Common myeloid progenitor, CD34-positive (primary cell): ENCODE measurements around the gene OR52N2. TPM values are rescaled to one million over a fixed set of nuclear protein-coding genes. Genes with fewer than 3 reads are reported as not detected.

Experiments
- CTCF ChIA-PET: fragments of 350-600 bp; sonication (Branson Sonifier 250); formaldehyde crosslinking; loops from one replicate; lab custom pipeline; 2021; ENCODE audit warnings: antibody characterized with exemption; lab: Charles Lee
- POLR2A ChIA-PET: fragments of 350-600 bp; sonication (Branson Sonifier 250); formaldehyde crosslinking; loops from one replicate; lab custom pipeline; 2021; ENCODE audit warnings: antibody characterized with exemption; lab: Charles Lee
- DNase-seq, 3 donors: peaks; one replicate each; pipeline versions ENCODE4 v3.0.0 to v3.0.0-alpha.2; 2013
- H3K27ac ChIP-seq, 2 experiments: 1 replicate in 1 of 2; 2 replicates in 1 of 2; pipeline ENCODE4 v1.7.0; 2013; ENCODE audit warnings: inconsistent platforms in 2 of 2, low read length in 2 of 2, mild to moderate bottlenecking in 2 of 2, low read depth in 1 of 2, moderate library complexity in 1 of 2; ENCODE audit not compliant: severe bottlenecking in 2 of 2, insufficient read depth in 1 of 2, poor library complexity in 1 of 2
- H3K27me3 ChIP-seq, 5 experiments: replicated peaks in 2 of 5; 1 replicate in 3 of 5; 2 replicates in 2 of 5; pipeline versions ENCODE4 v1.6.1 to v1.7.0; 2013; ENCODE audit warnings: low read length in 4 of 5, mild to moderate bottlenecking in 2 of 5, moderate library complexity in 2 of 5, inconsistent platforms in 1 of 5; ENCODE audit not compliant: insufficient read depth in 5 of 5, control insufficient read depth in 4 of 5
- H3K36me3 ChIP-seq, 4 experiments: 1 replicate in 2 of 4; 2 replicates in 2 of 4; pipeline versions ENCODE4 v1.6.1 to v1.7.0; 2013; ENCODE audit warnings: low read length in 3 of 4, control low read depth in 1 of 4, mild to moderate bottlenecking in 1 of 4; ENCODE audit not compliant: control insufficient read depth in 4 of 4, insufficient read depth in 4 of 4
- H3K4me1 ChIP-seq, 4 experiments: 1 replicate in 3 of 4; 2 replicates in 1 of 4; pipeline versions ENCODE4 v1.6.1 to v1.7.1; 2013; ENCODE audit warnings: low read length in 3 of 4, mild to moderate bottlenecking in 3 of 4, control low read depth in 1 of 4, inconsistent platforms in 1 of 4, moderate library complexity in 1 of 4; ENCODE audit not compliant: control insufficient read depth in 4 of 4, insufficient read depth in 4 of 4; ENCODE audit errors: control extremely low read depth in 1 of 4
- H3K4me3 ChIP-seq, 7 experiments: 1 replicate in 4 of 7; 2 replicates in 3 of 7; pipeline versions ENCODE4 v1.5.1 to v1.7.0; 2013; ENCODE audit warnings: mild to moderate bottlenecking in 7 of 7, low read length in 6 of 7, moderate library complexity in 6 of 7, inconsistent platforms in 2 of 7, low read depth in 2 of 7, control low read depth in 1 of 7; ENCODE audit not compliant: insufficient read depth in 4 of 7, control insufficient read depth in 1 of 7; ENCODE audit errors: extremely low read depth in 1 of 7
- H3K9me3 ChIP-seq, 5 experiments: 1 replicate in 4 of 5; 2 replicates in 1 of 5; pipeline versions ENCODE4 v1.6.1 to v1.7.1; 2013; ENCODE audit warnings: low read length in 4 of 5, mild to moderate bottlenecking in 2 of 5, inconsistent platforms in 1 of 5, low read depth in 1 of 5, moderate library complexity in 1 of 5; ENCODE audit not compliant: control insufficient read depth in 4 of 5, insufficient read depth in 2 of 5; ENCODE audit errors: control extremely low read depth in 1 of 5
- WGBS: methylation state at CpG from one replicate; pipeline ENCODE4 v1.1.5; 2013; ENCODE audit not compliant: insufficient coverage; 5-methylcytosine and 5-hydroxymethylcytosine counted together
- polyA plus RNA-seq: library from polyadenylated mRNA; unstranded; fragments of 120-200 nt; gene quantifications from one replicate; pipeline ENCODE4 v1.2.1, GENCODE V29; 2013

Gene OR52N2
- 0.40 TPM for polyA plus RNA-seq

DNA sequence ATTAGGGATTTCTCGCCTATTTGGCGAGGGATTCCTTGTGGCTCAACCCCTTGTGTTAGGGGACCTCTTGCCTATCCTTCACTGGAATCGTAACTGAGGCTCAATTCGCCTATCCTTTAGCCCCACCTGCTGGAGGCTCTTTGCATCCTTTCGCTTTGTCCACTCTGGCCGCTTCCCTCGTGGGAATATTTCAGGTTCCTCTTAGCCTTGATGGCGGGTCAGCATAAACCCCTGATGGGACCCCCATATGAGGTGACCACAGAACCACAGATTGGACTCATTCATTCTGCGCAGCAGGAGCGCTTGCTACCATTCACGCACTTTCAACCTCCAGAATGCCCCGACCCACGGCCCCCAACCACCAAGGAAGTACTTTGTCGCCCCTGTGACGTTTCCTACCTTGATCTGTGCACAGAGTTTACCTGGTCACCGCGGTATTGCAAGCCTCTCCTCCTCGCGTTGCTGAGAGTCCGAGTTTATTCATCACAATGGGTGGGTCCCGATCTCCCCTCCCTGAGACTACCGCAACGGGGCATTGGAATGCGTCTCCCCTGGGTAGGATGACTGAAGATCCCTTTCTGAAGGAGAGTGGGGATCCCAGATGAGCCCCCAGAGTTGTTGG, at the start of gene OR52N2:
OR52N2 (plus strand) TSS at position 425 of the 622 bp plus-strand sequence. CDS start 11,412 bp downstream, outside the sequence.
- Histone ChIP-seq H3K4me1 (peaks cover 3 to 31% (median 13%) of the 10 kb centered on the region in 4 experiments), H3K9me3 (peaks cover 0 to 8% (median 3%) of the 10 kb centered on the region in 5 experiments), H3K27ac (peak within 1 kb of the TSS; percentile 46 to 75), H3K4me3 (peak within 1 kb of the TSS; percentile 79 to 98 (median 89)), H3K36me3 (peaks cover 0 to 2% (median 0%) of the 10 kb centered on the region in 4 experiments), H3K27me3 (no peaks in the 10 kb centered on the region)
- peak; percentile 80 to 85 (median 83) for DNase-seq
- 13% methylated on average over 24 of the region's 24 CpGs for WGBS
- CTCF ChIA-PET = interaction anchor here (0.7 to 2.5 kb wide), 8 partner anchors 10 to 605 kb away, joined by 4 to 17 read pairs (median 5); partner anchors contain the start of gene TRIM5
- POLR2A ChIA-PET = no interaction called here

DNA sequence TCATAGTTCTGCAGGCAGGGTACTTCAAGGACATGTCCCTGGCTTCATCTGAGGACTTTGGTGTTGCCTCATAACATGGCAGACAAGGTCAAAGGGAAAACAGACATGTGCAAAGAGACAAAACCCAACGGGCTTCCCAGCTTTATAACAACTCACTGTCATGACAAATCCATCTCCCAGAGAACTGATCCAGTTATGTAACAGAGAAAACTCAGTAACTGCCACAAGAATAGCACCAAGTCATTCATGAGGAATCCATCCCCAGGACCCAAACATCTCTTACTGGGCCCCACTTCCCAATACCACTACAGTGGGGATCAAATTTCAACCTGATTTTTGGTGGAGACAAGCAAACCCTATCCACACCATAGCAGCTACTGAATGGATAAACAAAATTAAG, 41.7 kb upstream of the OR52N2 start:
- no peak overlapping the region for H3K27ac ChIP-seq
- no peak for DNase-seq
- POLR2A ChIA-PET = no interaction called here
- no peak overlapping the region for H3K4me3 ChIP-seq
- H3K4me1 ChIP-seq = no peaks in the 10 kb centered on the region
- H3K9me3 ChIP-seq = no peaks in the 10 kb centered on the region
- no CpG with 5 or more reads among the region's 1 CpG for WGBS
- CTCF ChIA-PET = no interaction called here
- no peaks in the 10 kb centered on the region for H3K27me3 ChIP-seq
- no peaks in the 10 kb centered on the region for H3K36me3 ChIP-seq

DNA sequence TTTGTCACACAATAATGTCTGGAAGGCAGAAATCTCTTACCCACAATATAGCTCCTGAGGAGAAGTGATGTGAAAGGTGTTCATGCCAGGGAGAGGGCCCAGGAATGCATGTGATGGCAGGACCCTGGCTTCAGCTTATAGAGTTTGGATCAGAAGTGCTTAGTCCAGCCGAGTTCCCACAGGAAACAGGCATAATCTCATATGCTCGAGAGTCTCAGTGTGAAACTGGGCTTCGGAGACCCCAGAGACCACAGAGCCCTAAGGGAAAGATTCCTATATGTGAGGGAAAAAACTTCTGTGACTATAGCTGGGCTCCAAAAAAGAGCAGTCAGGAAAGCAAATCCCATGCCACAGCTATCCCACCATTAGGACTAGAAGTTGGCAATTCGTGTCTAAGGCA, 25.5 kb upstream of the OR52N2 start, which contains the start of gene OR52N5:
OR52N5 (minus strand) TSS at position 101 of the 400 bp plus-strand sequence. CDS start 4,721 bp downstream, outside the sequence.
- DNase-seq = no peak
- H3K9me3 ChIP-seq = no peaks in the 10 kb centered on the region
- no peak within 1 kb of the TSS for H3K27ac ChIP-seq
- POLR2A ChIA-PET = no interaction called here
- H3K36me3 ChIP-seq = no peaks in the 10 kb centered on the region
- CTCF ChIA-PET = no interaction called here
- no peaks in the 10 kb centered on the region for H3K27me3 ChIP-seq
- H3K4me3 ChIP-seq = no peak within 1 kb of the TSS
- WGBS = 100% methylated on average over 1 of the region's 4 CpGs
- no peaks in the 10 kb centered on the region for H3K4me1 ChIP-seq

- Histone ChIP-seq H3K27ac (no peak within 1 kb of the TSS), H3K4me1 (no peaks in the 10 kb centered on the region), H3K9me3 (peaks cover 0 to 3% (median 0%) of the 10 kb centered on the region in 5 experiments), H3K27me3 (no peaks in the 10 kb centered on the region), H3K4me3 (no peak within 1 kb of the TSS), H3K36me3 (no peaks in the 10 kb centered on the region)
- ChIA-PET CTCF (no interaction called here), POLR2A (no interaction called here)
- WGBS = 100% methylated on average over 3 of the region's 3 CpGs
- no peak for DNase-seq
Measured at GRCh38 chr11:5791165-5791564, 17.6 kb upstream of the OR52N2 start, which contains the start of gene OR52N1. Gene OR52N1 (minus strand): TSS chr11:5791265. CDS start chr11:5788816, 2,449 bp downstream.

DNA sequence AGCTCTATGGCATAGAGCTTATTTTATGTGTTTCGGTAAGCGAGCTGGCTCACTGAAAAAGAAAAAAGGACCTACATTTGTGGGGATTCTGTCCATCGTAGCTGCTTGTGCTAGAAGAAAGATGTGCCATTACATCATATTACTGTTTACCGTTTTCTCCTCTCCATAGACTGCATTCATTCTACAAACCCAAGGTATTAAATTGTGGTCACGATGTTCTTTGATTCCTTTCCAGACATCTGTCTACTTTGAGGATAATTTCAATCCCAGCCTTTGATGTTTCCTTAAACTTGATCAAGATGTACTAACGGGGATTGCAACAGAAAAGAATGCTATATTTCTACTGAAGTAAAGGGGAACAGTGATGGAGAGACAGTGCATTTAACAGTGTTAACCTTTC, 12.2 kb upstream of the OR52N2 start:
- no peak overlapping the region for H3K27ac ChIP-seq
- POLR2A ChIA-PET = no interaction called here
- WGBS = no CpG with 5 or more reads among the region's 6 CpGs

GRCh38 chr11:5803982-5804381, 4.7 kb upstream of the OR52N2 start:
- H3K36me3 ChIP-seq = peaks cover 0 to 2% (median under 1%) of the 10 kb centered on the region in 4 experiments
- no peaks in the 10 kb centered on the region for H3K27me3 ChIP-seq
- CTCF ChIA-PET = no interaction called here
- POLR2A ChIA-PET = no interaction called here
- peaks cover 0 to 10% (median 4%) of the 10 kb centered on the region in 4 experiments for H3K4me1 ChIP-seq
- no peak for DNase-seq
- H3K27ac ChIP-seq = no peak overlapping the region
- 77% methylated on average over 4 of the region's 5 CpGs for WGBS
- H3K4me3 ChIP-seq = no peak overlapping the region
- H3K9me3 ChIP-seq = peaks cover 0 to 14% (median 5%) of the 10 kb centered on the region in 5 experiments

More for the DNA sequence above, 12.2 kb upstream of the OR52N2 start:
- H3K4me1 ChIP-seq = no peaks in the 10 kb centered on the region
- no peak for DNase-seq
- H3K4me3 ChIP-seq = no peak overlapping the region
- H3K36me3 ChIP-seq = peaks cover 0 to 2% (median 0%) of the 10 kb centered on the region in 4 experiments
- peaks cover 0 to 3% (median 0%) of the 10 kb centered on the region in 5 experiments for H3K9me3 ChIP-seq
- CTCF ChIA-PET = interaction anchor here (0.6 to 0.7 kb wide), 2 partner anchors 83 to 423 kb away, joined by 3 read pairs; no protein-coding TSS in a partner anchor
- H3K27me3 ChIP-seq = no peaks in the 10 kb centered on the region

DNA sequence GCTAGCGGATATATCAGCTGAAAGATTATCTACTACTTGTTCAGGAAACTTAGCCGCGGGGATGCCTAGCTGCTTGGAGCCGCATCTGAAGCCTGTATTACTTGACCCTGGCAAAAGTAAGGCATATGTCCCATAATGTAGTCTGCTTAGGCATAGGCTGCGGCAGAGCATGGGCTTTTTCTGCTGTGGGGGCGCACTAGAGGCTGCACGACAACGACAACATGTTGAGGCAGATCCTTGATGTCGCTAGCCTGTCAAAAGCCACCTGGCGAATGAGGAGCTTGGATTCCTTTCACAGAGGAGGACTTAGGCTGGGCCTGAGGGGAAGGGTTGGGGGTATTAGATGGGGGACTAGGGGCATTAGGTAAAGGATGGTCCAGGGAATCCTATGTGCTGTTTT, 1.1 kb upstream of the OR52N2 start:
- Histone ChIP-seq H3K9me3 (peaks cover 0 to 14% (median 5%) of the 10 kb centered on the region in 5 experiments), H3K4me1 (peaks cover 3 to 30% (median 13%) of the 10 kb centered on the region in 4 experiments), H3K4me3 (peak overlapping the region in 1 of 7 experiments; percentile 98), H3K36me3 (peaks cover 0 to 2% (median 0%) of the 10 kb centered on the region in 4 experiments), H3K27ac (no peak overlapping the region), H3K27me3 (no peaks in the 10 kb centered on the region)
- CTCF ChIA-PET = interaction anchor here (0.7 to 2.1 kb wide), 6 partner anchors 16 to 493 kb away, joined by 3 to 8 read pairs (median 4); partner anchors contain the start of genes TRIM5 and TRIM6
- WGBS = 82% methylated on average over 10 of the region's 10 CpGs
- peak in 2 of 3 donors; percentile 23 to 29 for DNase-seq
- POLR2A ChIA-PET = interaction anchor here (0.7 kb wide), 1 partner anchor 119 kb away, joined by 4 read pairs; no protein-coding TSS in a partner anchor
